ENCODE results near the gene EFHD2.
"Not testable (repeated sequence)": the region's sequence is repeated elsewhere in the genome, so short reads cannot be mapped to it uniquely, and the experiment has no call there.

The EFHD2 gene

DNA sequence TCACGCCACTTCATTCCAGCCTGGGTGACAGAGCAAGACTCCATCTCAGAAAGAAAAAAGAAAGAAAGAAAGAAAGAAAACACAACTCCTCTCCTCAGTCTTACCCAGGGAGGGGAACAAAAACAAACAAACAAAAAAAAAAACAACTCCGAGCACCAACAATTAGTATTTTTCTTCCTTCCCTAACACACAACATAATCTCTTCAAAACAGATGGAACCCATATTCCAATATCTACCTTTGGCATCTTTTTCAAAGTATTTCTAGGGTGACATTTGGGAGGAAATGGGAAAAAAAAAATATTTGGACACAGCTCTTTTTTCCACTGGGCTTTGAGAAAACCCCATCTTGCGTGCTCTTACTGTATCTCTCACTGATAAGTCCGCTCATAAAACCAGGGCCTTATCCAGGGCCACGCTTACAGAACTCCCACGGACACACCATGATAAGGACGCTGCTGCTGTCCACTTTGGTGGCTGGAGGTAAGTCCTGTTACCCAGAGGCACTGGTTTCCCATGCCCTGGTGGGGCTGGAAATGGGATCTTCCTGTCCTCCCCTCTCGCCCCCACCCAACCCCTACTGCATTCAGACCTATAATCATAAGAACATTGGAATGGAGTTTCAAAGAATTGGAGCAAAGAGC is 46.7 kb downstream of the EFHD2 start, which contains the start of gene CELA2A:
CELA2A (plus strand) TSS at position 420 of the 642 bp plus-strand sequence; CDS start at position 442, 22 bp downstream.
- DNase-seq: no peak

DNA sequence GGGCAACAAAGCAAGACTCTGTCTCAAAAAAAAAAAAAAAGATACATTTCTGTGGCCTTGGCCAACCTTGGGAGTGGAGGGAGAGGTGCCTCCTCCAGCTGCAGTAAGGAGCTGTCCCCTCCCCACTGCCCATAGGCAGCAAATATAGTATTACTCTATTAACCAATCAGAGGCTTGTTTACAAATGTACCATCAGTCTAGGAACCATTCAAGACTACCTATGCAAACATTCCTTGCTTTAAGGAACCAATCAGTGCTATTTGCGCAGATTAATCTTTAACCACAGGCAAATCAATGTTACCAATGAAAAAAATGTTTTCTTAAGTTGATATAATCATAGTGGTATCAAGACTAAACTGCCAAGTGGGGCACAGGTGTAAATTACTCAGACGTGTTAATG is 47.9 kb downstream of the EFHD2 start:
- no peak for DNase-seq

DNA sequence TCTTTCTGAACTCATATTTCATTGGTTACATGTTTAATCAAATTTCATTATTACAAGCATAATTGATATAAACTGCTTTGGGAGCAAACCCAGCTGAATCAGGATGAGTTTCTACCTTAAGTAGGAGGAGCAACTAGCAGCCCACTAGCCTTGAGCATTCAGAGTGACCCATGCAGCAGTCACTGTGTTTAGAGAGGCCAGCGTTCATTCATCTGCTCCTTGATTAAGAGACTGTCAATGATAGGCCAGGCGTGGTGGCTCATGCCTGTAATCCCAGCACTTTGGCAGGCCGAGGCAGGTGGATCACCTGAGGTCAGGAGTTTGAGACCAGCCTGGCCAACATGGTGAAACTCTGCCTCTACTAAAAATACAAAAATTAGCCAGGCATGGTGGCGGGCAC is 48.7 kb downstream of the EFHD2 start:
- not testable (repeated sequence) for DNase-seq

GRCh38 chr1:15459771-15460707 is 50.4 kb downstream of the EFHD2 start:
- DNase-seq: peak; percentile 19

DNA sequence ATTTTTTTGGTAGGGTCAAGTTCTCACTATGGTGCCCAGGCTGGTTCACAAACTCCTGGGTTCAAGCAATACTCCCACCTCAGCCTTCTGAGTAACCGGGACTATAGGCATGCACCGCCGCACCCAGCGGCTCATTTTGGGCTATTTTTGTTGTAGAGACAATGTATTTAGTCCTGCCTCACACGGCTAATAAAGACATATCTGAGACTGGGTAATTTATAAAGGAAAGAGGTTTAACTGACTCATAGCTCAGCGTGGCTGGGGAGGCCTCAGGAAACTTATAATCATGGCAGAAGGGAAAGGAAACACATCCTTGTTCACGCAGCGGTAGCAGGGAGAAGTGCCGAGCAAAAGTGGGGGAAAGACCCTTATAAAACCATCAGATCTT is 51.0 kb downstream of the EFHD2 start:
- no peak for DNase-seq

- DNase-seq: peak; percentile 60
Observed at GRCh38 chr1:15463064-15463800, 53.5 kb downstream of the EFHD2 start.

DNA sequence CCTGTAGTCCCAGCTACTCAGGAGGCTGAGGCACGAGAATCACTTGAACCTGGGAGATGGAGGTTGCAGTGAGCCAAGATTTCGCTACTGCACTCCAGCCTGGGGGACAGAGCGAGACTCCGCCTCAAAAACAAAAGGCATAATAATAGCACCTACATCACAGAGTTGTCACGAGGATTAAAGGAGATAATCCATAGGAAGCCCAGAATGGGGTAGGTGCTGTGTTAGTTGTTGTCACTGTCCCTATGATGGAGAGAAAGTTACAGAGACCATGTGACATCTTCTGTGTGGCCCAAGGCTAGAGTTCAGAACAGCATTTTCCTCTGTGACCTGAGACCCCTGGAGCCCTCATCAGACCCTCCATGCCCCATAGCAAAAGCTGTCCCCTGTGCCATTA is 54.2 kb downstream of the EFHD2 start:
- DNase-seq: not testable (repeated sequence)

DNA sequence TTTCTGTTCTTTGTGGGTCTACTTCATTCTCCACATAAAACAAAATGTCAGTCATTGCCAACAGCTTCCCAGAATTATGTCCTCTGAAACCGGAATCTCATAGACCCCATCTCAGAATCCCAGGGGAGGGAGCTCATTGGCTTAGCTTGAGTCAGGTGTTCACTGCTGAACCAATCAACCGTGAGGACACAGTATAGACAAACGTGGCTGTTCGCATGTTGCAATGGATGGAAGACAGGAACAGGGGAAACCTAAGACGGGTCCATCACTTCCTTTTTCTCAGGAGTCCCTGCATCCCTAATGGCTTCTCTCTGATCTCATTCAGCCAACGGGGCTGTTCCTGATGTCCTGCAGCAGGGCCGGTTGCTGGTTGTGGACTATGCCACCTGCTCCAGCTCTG is 56.0 kb downstream of the EFHD2 start:
- DNase-seq: no peak

DNA sequence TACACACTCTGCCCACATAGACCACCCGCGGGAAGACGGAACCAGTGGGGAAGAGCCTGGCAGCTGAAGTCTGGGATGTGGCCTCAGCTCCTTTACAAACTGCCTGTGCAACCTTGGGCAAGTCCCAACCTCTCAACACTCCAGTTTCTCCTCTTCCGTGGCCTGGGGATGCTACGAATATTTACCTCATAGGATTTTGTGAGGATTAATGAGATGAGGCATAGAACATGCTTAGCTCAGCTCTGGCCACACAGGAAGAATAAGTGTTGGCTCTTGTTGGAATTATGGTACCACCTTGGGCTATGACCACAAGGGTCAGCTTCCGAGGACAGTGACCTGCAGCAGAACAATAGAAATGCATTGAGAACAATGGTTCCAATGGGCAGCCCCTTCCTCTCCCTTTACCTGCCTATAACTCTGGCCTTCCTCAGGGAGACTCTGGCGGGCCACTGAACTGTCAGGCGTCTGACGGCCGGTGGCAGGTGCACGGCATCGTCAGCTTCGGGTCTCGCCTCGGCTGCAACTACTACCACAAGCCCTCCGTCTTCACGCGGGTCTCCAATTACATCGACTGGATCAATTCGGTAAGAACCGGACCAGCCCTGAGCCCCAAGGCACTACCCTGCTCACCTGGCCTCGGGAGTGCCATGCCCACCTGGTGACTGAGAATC is 57.4 kb downstream of the EFHD2 start:
- DNase-seq: not testable (repeated sequence)

DNA sequence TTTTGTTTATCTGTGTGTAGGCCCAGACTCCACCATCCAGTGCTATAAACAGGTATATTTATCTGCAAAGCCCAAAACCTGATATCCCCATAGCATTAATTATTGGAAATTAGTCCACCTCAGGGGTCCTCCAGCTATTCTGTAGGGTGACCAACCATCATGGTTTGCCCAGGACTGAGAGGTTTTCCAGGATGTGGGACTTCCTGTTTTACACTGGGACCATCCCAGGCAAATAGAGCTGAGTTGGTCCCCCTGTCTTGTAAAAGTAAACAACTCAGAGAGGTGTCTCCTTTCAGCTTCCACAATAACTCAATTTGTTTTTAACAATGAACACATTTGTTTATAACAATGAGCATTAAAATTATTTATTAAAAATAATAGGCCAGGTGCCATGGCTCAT is 58.5 kb downstream of the EFHD2 start:
- DNase-seq: no peak

- DNase-seq: no peak
Observed at GRCh38 chr1:15469361-15469760, 59.7 kb downstream of the EFHD2 start.

DNA sequence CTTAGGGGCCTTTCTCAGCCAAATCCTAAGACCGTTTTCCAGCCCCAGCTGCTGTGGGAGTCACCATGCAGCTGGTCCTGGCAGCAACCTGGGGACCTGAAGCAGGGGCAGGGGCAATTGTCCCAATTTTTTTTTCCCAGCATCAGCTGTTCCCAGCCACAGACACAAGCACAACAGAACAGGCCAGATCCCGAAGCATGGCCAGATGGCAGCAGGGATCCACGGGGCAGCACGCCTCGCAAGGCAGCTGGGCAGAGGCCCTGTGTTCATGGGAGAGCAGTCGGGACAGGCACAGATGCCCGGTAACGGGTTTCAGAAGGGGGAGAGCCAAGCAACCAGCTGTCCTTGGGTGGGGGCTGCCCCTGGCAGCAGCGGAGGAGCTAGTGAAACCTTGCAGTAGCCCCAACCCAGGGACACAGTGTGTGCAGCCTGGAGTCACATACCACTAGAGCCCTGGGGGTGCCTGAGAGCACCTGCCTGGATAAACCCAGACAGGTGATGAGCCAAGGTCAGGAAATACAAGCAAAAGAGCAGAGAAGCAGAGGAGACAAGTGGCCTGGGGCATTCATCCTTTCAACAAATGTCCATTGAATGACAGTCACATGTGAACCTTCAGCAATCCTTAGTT is 60.2 kb downstream of the EFHD2 start:
- DNase-seq: not testable (repeated sequence)

DNA sequence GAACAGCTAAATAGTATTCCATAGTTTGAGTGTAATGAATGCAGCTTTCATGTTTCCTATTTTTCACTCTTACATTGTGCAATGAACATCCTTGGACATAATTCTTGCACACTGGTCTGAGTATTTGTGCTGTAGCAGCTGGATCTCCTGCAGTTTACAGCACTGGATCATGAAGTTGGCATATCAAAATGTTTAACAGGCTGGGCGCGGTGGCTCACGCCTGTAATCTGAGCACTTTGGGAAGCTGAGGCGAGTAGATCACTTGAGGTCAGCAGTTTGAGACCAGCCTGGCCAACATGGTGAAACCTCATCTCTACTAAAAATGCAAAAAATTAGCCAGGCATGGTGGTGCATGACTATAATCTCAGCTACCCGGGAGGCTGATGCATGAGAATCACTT is 61.4 kb downstream of the EFHD2 start:
- not testable (repeated sequence) for DNase-seq

DNA sequence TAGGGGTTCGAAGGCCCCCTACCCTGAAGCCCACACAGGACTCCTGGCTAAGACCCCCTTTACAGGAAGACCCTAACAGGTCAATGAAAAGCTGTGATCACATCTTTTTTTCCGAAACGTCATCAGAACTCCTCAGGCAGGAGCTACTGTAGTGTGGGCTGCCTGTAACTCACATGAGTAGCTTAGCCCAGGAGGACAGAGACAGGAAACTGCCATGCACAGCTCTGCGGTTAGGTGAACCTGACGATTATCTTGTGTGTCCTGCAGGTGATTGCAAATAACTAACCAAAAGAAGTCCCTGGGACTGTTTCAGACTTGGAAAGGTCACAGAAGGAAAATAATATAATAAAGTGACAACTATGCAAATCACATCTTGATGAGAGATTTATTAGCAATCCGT is 62.0 kb downstream of the EFHD2 start:
- DNase-seq: not testable (repeated sequence)

DNA sequence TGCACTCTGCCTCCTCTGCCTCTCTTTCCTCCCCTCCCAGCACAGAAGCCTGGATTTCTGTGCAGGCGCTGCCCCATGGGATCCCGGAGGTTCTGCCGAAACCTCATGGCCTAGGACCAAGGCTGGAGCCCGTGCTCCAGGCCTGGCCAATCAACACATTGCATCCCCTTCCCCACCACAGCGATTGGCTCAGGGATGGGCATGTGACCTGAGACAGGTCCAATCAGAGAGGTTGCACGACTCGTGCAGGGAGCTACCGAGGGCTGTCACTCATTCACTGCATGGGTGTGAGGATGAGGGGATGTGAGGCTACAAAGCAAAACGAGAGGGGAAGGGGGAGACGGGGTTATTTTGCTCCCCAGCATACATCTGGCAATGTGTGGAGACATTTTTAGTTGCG is 62.9 kb downstream of the EFHD2 start:
- DNase-seq: no peak

DNA sequence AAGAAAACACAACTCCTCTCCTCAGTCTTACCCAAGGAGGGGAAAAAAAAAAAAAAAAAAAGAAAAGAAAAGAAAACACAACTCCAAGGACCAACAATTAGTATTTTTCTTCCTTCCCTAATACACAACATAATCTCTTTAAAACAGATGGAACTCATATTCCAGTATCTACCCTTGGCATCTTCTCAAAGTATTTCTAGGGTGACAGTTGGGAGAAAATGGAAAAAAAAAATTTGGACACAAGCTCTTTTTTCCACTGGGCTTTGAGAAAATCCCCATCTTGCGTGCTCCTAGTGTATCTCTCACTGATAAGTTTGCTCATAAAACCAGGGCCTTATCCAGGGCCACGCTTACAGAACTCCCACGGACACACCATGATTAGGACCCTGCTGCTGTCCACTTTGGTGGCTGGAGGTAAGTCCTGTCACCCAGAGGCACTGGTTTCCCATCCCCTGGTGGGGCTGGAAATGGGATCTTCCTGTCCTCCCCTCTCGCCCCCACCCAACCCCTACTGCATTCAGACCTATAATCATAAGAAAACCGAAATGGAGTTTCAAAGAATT is 66.1 kb downstream of the EFHD2 start, which contains the start of gene CELA2B:
CELA2B (plus strand) TSS at position 353 of the 563 bp plus-strand sequence; CDS start at position 375, 22 bp downstream.
- DNase-seq: no peak

DNA sequence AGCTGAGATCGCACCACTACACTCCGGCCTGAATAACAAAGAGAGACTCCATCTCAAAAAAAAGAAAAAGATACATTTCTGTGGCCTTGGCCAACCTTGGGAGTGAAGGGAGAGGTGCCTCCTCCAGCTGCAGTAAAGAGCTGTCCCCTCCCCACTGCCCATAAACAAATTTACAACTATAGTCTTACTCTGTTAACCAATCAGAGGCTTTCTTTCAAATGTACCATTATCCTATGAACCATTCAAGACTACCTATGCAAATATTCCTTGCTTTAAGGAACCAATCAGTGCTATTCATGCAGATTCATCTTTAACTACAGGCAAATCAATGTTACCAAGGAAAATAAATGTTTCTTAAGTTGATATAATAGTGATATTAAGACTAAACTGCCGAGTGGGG is 67.2 kb downstream of the EFHD2 start:
- DNase-seq: no peak

- no peak for DNase-seq
Observed at GRCh38 chr1:15477646-15478212, 68.0 kb downstream of the EFHD2 start.

All from NCI-H2107 (cell line).